HPDE6-E6E7 (cell line): ENCODE data around the gene FLRT2.

Experiments used
- DNase-seq: peaks from one replicate; pipeline ENCODE4 v3.0.0; 2011; ENCODE audit warnings: missing footprints; ENCODE audit errors: extremely low spot score

The FLRT2 gene

DNA sequence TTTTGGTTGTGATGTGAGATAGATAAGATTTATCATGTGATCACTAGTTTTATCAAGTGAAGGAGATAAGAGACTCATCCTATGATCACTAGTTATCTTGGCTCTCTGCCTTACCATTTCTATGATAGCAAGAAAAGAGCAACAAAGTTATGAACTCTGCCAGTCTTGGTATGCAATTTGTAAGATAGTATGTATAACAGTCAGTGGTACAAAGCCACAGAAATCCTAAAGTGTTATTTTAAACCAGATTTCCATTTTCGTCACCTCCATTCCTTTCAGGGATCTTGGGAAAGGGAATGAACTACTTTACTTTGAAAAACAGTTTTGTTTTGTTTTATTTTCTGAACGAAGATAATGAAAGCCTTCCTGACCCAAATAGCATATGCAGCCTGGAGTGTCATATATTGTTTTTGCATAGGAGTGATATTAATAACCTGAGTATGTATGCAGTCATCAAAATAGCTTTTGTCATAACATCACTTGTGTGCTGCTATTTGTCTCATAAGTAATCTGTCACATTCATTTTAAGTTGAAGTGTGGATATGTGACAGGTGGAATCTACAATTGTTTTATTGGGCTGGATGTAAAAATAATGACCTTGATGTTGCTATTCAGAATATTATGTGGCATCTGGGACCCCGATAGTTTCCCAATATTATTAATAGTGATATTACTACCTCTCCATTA lies 35.0 kb downstream of the FLRT2 start:
- DNase-seq: no peak

DNA sequence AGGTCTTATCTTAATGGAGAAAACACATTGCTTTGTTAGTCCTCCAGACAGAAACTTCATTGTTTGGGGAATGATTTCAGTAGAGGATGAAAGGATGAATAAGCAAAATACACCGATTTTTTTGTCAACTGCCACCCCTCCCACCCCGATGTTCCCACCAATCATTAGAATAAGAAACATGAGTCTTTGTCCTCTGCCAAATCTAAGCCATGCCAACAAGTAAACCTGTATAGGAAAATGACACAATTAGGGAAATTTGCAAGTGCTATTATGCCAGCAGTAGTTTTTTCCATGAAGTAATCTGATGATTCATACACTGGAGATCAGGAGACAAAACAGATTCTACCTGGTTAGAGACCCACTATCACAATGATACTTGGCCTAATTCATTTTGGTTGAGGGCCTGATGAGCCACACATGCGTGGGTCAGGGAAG lies 35.9 kb downstream of the FLRT2 start:
- DNase-seq: peak; percentile 43

DNA sequence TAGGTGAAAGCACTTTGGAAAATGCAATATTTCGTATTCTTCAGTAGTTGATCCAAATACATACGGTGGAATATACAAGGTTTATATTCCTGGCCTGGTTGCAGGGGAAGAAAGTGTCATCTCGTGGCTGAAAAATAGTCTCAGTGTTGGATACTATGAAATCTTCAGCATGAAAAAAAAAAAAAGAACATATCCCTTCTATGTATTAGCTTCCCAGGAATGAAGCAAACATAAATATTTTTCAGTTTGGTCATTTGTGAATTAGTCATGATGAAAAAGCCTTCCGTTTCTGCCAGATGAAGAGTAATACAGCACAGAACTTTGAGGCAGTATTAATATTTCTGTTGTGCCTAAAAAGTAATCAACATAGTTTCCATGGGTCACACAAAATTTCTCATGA lies 36.7 kb downstream of the FLRT2 start:
- DNase-seq: peak; percentile 23

DNA sequence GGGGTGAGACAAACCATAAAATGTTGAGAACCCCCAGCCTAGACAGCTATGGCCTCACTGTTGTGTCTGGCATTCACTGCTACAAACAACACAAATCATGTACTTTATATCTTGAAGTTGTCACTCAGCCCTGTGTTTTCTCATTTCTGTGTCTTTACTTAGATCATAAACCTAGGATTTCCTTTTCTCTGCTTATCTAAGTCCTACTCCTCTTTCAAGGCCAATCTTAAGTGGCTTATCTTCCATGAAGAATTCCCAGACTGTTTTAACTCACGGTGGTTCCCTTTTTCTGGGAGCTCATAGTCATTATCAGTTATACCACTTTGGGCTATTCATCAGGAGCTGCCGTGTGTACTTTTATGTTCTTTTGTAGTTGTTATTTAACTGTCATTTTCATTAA lies 42.1 kb downstream of the FLRT2 start:
- no peak for DNase-seq

- peak; percentile 45 for DNase-seq
These were observed 42.9 kb downstream of the FLRT2 start for GRCh38 chr14:85572845-85573244.

DNA sequence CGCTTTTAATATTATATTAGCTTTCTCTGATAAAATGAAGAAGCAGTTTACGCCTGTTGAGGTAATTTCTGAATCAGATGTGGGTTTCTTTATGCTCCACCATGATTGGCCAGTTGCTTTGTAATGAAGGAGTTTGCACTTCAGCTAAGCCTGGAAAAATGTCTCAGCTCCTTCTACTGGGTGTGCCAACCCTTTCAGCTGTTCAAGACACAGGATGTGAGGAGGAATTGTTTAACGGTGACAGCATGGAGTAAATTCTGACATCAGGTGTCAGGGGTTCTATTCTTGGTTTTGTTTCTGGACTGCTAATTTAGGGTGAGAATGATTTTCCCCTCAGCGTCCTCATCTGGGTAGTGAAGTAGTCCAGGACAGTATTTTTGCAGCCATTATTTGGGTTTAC lies 43.5 kb downstream of the FLRT2 start:
- no peak for DNase-seq

- DNase-seq: no peak
These were observed 45.1 kb downstream of the FLRT2 start for GRCh38 chr14:85574853-85575616.

GRCh38 chr14:85575617-85575898 lies 45.6 kb downstream of the FLRT2 start:
- DNase-seq: no peak

GRCh38 chr14:85576218-85576617 lies 46.3 kb downstream of the FLRT2 start:
- no peak for DNase-seq

GRCh38 chr14:85576848-85577542 lies 47.1 kb downstream of the FLRT2 start:
- no peak for DNase-seq

DNA sequence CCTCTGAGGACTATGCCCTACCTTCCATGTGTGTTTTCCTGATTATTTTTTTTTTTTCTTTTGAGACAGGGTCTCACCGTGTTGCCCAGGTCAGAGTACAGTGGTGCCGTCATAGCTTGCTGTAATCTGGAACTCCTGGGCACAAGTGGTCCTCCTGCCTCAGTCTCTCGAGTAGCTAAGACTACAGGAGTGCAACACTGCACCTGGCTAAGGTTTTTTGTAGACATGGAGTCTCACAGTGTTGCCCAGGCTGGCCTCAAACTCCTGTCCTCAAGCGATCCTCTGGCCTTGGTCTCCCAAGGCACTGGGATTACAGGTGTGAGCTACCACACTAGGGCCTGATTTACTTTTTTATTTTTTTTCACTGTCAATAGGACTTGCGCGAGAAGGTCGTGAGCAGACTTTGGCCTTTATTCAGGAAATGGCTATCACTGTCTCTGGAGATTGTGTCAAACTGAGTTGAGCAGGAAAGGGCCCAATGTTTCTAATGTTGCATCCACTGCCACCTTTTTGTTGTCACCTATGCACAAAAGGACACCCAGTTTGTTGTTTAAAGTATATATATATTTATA lies 47.7 kb downstream of the FLRT2 start:
- DNase-seq: no peak

DNA sequence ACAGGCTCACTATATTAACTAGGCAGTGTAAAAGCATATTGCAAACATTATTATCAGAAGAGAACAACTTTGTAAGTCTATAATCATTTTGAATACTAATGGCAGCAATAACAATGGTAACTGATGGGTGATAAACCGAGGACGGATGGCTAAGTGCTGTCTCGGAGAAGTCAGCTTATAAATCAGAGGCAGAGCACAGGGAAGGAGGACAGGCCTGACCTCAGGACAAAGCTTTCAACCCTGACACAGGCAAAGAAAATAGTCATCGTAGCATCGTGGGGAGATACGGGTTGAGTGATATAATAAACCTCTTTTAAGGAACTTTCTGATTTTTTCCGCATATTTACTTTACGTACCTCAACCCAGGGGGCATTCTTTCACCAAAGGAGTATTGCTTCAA lies 48.4 kb downstream of the FLRT2 start:
- DNase-seq: no peak

GRCh38 chr14:85578930-85579329 lies 49.0 kb downstream of the FLRT2 start:
- no peak for DNase-seq

DNA sequence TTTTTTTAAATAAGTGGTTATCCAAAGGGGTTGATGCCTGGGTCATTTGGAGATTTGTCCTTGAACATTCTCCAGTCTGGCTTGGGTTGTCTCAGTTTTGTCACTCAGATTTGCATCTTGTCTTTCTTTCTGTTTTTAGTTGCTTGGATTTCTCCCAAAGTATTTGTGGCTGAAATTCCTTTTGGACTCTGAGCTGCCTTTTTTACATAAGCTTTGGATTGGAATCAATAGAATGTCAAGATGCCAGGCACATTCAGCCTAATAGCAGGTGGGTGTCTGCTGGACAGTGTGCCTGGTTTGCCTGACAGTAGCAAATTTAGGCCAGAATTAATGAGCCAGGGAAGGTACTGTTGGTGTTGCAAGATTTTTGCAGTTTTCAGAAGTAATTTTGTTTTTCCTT lies 50.0 kb downstream of the FLRT2 start:
- no peak for DNase-seq

DNA sequence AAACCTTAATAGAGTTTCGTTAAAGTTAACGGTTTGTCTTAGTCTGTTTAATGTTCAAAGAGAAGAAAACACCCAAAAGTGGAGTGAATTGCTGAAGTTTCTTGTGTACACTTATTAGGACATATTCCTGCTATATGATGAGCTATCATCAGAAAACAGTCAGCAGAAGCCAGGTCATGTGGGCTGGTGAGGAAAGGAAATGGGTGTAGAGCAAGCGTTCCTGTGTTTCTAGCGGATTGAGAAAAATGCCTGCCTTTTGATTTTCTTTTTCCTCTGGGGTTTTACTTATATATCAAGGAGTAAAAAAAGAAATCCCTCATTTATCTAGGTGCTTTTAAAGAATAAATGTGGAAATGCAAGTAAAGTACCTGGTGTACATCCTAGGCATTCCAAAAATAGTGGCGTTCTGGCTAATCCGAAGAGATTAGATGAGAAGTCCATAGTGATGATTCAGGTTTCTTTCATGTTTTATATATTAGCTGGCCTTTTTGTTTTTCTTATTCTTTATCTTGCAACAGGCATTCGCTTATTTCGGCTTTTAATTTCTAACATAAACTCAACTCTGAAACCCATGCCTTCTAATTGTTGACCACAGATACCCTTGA lies 50.7 kb downstream of the FLRT2 start:
- DNase-seq: no peak

DNA sequence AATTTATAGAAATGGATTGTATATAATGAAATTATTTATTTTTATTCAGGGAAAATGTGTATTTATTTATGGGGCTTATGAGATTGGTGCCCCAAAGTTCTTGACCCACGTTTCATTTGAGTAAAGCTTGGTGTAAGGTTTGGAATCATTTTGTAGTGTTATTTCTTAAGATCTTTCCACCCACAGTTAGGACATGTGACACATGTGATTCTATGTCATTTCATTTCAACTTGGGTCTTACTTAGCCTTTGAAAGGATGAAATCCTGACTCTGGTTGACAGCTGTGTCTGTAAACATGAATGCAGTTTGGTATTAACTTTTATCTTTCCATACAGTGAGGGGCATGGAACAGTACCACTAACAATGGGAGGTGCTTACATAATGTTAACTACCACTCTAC lies 51.7 kb downstream of the FLRT2 start:
- DNase-seq: no peak

DNA sequence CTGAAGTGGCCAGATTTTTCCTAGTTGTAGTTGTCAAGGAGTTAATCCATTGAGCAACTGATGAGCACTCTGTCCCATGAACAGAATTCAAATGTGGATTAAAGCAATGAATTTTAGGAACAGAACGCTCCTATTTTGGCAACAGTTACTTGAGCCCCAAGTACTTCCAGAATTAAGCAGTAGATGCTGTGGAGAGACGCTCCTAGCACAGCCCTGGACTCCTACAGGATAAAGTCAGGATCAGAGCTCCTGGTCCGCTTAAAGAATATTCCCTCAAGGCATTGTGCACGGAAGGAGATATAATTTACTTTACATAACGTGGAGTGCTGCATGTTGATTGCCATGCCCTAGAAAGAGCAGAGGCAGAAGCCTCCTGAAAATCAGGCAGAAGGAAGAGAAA lies 53.4 kb downstream of the FLRT2 start:
- no peak for DNase-seq

DNA sequence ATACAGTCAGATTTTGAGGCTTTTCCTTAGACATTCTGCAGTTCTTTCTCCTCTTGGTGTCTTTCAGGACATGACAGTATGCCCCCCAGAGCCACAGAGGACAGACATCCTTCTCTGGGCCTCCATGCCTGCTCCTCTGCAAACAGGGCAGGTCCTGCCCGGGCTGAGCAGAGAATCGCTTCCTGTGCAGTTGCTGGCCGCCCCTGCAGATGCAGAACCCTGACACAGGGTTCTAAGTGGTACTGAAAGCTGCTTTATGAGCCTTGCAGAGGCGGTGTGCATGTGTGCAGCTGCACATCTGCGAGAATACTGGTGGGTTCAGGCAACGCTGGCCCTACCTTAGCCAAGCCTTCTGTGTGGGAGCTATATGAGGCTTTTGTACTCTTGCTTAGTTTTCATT lies 54.5 kb downstream of the FLRT2 start:
- no peak for DNase-seq

DNA sequence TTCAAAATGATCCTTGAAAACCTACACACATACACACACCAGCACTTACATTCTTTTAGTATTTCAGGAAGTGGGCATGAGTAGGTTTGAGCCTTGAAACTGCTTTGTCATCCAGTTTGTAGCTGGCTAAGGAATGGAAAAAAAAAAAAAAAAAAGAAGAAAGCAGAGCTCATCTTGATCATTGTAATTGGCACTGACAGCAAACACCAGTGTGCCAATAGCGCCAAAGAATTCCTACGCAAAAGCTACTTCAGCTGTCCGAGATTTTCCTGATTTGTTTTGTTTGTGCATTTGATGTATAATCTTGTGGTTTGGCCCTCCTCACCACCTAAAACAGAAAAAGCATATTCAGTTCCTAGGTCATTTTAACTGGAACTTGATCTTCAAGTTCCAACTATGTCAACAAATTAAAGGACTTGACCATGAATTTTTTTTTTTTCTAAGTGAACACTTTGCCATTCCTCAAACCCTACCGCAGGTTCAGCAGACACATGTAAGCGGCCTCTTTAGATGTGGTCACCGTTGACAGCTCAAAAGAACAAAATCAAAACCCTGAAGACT lies 57.3 kb downstream of the FLRT2 start:
- no peak for DNase-seq

DNA sequence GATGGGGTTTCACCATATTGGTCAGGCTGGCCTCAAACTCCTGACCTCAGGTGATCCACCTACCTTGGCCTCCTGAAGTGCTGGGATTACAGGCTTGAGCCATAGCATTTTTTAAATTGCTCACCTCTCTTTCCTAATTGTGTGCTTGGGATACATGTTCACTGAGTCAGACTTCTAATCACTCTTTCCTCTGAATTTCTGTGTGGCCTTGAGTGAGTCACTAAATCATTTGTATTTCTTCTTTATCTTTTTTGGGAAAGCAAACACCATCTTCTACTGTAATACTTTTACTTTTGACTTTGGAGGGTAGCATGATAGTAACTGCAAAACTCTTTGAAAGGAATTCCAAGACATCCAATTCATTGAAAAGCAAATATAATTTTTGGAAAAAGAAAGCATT lies 60.8 kb downstream of the FLRT2 start:
- no peak for DNase-seq

DNA sequence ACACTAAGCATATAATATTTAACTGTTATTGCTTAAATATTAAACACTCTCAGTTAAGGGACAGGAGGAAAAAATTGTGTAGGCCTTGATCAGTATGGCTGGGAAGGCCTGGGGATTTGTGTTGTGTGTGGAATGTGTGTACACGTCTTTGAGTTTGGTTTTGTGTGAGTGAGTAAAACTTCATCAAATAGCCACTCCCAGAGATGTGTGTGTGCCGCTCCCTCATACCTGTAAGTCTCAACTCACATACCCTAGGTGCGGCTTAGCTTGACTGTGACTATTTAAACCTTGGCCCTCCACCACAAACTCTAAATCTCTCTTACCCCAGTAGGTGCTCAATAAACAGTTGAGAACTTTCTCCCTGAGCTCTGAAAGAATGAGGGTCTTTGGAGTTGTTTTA lies 64.3 kb downstream of the FLRT2 start:
- no peak for DNase-seq

DNA sequence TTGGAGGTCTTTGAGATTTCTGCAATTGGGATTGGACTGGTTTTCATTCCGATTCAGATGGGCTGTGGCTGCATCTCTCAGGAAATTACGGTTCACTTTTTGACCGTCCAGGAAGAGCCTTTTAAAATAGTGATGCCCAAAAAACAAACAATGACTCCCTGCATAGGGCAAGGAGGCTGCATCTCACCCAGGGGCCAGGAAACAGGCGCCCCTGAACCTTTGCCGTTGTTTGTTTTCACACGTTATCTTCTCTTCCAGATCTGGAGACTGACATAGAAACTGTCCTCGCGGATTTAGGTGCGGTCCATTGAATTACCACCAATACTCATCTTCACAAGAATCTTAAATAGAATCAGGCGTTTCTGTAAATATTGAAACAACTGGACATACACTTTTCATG lies 66.0 kb downstream of the FLRT2 start:
- DNase-seq: no peak
